NCI-H460 (cell line): ENCODE results near the gene GRK5. TPM values are rescaled to one million over a fixed set of nuclear protein-coding genes. Genes with fewer than 3 reads are reported as not detected.
A peak's percentile ranks its signal among the peaks of the same experiment; 100 is the strongest.

Source experiments
- DNase-seq: peaks from one replicate; pipeline ENCODE4 v3.0.0-alpha.2; 2016; ENCODE audit warnings: low read depth; ENCODE audit errors: extremely low read depth
- total RNA-seq: library from RNA; depleted of rRNA; stranded (reverse); fragments of >200 nt; shearing (Covaris generic); gene quantifications from 2 replicates; pipeline ENCODE4 v1.2.3, GENCODE V29; 2014

Gene GRK5
- total RNA-seq, 1 experiment from 2014 or later = 0.79 TPM

- DNase-seq = no peak
Measured at GRCh38 chr10:119413093-119413453, 205.7 kb downstream of the GRK5 start.

DNA sequence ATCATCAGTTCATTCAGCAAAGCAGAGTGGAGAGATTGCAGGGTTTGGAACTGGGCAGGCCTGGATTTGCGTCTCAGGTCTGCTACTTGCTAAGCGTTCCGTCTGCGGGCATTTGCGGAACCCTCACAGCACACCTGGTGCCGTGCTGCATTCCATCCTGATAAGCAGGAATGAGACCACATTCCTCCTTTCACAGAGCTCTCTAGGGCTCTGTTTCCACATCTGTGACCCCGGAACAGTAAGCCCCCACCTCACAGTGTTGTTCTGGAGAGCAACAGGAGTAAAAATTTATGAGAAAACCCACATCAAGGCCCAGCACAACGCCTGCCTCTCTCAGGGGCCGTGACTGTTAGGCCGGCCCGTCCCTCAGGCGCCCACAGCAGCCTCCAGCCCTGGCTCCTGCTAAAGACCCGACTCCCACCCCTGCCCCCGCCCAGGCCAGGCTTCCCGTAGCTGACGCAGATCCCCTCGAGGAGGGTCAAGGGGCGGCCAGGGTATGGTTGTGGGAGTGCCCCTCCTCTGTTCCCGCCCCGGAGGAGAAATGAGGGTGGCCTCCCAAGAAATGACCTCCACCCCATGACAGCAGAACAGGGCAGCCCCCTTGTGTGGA, 206.2 kb downstream of the GRK5 start:
- no peak for DNase-seq

GRCh38 chr10:119414081-119414611, 206.8 kb downstream of the GRK5 start:
- no peak for DNase-seq

GRCh38 chr10:119415121-119415520, 207.8 kb downstream of the GRK5 start:
- no peak for DNase-seq

DNA sequence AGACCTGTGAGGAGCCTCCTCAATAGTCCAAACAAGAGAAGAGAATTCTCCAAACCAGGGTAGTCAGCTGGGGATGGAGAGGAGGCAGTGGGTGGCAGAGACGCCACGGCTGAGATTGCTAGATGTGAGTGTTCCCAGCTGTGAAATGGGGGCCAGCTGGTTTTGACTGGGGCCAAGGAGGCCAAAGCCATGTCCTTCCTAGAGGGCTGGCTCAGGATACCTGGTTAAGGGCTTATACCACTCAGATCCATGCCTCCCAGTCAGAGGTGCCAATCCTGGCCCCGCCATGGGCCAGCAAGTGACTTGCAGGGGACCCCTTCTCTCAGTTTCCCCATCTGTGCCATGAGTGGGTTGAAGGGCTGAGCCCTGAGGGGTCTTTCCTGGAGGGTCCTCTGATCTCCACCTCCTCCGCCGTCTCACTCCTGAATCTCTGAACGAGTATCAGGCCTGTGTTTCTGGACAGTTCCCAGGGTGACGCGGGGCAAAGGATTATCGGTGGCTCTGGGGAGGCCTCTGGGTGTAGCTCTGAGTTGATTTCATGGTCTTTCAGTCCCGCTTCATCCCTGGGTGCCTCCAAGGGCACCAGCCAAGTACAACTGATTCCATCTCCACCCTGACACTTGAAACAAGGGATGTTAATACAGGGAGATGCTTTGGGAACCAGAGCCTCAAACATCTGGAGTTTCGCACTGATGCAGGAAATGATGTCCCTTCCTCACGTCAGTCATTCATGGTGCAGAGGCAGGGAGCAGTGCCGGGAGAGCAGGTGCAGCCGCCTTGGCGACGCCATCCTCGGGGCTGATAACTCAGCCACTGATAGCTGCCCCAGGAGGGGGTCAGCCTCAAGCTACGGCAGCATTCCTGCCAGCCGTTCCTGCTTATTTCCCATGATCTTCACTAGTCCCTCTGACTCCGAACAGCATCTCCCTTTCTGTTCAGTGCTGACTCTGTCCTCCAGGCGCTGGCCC, 208.4 kb downstream of the GRK5 start:
- DNase-seq = no peak

- peak; percentile 53 for DNase-seq
Measured at GRCh38 chr10:119416855-119417254, 209.5 kb downstream of the GRK5 start.

DNA sequence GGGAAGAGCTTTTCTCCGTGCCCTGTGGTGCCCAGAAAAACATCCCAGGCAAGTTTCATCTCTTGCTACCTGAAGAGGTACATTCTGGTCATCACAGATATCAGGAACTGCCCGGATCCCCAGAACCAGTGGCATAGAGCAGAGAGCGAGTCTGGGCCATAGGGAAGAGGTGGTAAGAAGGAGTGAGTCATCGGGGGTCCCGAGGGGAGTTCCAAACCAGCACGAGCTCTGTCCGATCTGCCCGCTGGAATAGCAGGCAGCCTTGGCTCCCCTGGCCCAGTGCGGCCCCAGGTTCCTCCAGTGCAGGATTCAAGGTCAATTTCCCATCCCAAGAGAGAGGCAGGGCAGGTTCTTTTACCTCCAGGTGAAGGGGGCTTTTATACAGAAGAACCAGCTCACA, 210.5 kb downstream of the GRK5 start:
- no peak for DNase-seq

DNA sequence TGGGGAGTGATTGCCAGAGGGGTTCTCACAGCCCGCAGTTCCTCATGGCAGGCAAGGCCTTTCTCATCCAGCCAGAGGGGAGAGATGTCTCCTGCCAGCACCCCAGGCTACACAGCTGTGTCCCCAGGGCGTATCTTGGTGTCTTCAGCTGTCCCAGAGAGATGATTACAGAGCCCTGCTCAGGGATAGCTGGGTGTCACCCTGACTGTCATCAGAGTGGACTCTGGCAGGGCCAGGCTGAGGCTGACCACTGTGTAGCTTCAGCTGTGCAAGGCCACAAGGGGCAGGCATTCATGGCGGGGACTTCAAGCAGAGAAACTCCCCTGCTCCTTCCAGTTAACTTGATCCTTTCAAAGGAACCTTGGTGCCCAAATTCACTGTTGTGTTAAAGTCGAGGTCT, 211.0 kb downstream of the GRK5 start:
- DNase-seq = no peak

DNA sequence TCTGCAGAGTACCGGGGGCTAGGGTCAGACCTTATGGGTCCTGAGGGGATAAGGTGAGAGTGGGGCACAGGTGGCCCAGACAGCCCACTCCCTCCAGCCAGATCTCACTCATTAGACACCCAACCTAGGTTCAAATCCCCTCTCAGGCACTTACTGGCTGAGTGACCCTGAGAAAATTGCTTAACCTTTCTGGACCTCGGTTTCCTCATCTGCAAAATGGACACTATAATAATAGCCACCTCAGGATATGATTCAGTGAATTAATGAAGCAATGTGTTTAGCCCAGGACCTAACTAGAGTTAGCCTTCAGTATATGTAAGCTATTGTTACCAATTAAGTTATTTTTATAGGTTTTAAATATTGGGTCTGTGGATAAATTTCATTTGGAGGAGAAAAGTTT, 212.6 kb downstream of the GRK5 start:
- no peak for DNase-seq

DNA sequence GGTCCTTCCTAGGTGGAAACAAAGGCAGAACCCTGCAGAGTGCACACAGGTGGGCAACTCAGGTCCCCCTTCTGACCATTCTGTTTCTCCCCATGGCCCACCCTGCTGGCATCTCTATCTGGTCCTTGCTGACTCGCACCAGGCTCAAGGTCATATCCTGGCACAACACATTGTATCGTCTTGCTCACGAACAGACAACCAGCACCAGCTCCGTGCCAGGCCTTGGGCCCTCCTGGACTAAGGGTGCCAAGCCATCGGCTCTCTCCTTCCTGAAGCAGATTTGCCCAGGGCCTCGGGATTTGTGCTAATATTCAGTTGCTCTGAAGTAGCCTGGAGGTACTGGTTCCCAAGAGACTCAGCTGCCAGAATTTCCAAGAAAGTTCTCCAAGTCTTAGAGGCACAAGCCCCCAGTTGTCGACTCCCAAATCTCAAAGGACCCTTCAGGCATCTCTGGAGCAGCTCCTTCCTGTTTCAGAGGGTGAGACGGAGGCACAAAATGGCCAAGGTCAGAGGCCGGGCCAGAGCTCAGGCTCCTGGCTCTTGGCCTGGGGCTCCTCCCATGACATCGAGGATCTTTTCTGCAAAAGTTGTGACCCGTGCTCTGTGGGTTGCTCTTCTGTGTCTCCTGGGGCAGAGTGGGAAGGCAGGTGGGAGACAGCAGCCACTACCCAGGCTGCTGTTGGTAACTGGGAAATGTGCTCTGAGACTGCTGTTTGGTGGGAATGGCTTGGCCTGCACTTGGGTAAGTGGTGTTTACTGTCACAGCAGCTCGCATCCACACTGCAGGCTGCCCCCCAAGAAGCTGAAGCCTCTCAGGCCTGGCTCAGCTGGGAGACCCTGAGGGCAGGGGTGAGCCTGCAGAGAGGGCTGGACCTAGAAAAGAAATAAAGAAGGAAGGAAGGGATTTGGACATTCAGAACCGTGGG, 213.8 kb downstream of the GRK5 start:
- DNase-seq = no peak

- DNase-seq = no peak
Measured at GRCh38 chr10:119421891-119422681, 214.7 kb downstream of the GRK5 start.

- DNase-seq = no peak
Measured at GRCh38 chr10:119422682-119423509, 215.5 kb downstream of the GRK5 start.

DNA sequence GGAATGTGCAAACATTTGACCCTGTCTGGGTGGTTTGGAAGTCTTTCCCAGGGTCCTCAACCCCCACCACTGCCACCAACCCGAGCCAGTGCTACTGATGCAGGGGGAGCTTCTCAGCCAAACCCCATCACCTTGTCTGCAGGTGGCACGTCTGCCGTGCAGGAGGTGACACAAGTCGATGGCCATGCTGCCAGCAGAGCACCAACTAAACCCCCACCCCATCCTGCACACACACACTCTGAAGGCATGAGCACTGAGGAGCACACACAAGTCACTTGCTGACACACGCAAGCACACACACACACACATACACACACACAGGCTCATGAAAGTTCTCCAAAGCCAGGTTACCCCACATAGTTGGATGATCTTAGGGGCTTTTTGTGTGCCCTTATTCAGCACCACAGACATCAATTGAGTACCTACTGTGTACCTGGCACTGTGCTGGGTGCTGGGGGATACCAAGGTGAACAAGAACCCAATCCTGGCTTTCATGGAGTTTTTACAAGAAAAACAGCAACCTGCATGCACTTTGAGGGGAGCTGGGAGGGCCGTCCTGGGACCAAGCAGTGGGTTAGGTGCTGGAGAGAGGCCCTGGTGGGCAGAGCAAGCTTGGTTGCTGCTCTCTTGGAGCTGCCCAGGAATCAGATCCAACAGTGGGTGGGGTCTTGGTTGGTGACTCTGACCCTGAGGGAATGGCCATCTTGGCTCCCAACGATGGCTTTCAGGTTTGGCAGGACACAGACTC, 216.3 kb downstream of the GRK5 start:
- no peak for DNase-seq

- no peak for DNase-seq
Measured at GRCh38 chr10:119424258-119424975, 217.0 kb downstream of the GRK5 start.

DNA sequence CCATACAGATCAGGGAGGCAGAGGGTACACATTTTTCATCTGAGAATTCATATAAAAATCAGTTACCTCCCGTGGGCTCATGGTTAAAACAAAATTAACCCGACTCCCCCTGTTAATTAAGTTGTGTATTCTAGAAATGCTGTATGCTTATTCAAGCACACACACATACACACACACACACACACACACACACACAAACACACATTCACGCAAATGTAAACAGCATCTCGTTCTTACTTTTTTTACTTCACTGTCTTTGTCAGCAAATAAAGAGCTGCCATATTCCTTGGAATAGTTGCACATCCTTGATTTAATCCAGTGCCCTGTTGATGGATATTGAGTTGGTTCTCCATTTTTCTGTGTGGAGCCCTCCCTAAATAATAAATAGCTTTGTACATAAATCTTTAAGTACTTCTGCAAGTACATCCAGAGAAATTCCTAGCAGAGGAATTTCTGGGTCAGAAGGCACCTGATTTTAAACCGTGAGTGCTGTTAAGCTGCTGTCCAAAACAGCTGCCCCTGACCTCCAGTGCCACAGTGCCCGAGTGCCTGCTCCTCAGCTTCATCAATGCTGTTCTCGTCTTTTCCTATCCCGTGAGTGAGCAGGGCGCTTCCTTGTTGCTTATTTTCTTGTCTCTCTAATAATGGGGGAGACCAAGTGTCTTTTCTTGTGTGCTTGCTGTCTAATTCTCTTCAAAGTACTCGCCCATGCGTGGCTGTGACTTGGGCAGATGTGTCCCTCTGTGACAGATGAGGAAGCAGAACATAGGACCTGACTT, 217.9 kb downstream of the GRK5 start:
- DNase-seq = no peak

DNA sequence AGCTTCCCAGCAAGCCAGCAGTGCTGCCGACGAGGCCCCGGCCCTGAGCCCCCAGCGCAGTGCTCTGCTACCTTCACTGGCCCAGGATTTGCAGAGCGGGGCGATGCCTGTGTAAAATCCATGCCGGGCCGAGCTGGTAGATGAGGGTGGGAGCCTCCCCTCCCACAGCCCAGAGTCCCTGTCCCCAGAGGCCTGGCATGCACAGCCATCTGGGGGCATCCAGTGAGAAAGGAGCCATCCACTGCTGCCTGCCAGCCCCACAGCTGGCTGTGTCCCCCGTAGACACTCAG, 218.5 kb downstream of the GRK5 start:
- DNase-seq = no peak

DNA sequence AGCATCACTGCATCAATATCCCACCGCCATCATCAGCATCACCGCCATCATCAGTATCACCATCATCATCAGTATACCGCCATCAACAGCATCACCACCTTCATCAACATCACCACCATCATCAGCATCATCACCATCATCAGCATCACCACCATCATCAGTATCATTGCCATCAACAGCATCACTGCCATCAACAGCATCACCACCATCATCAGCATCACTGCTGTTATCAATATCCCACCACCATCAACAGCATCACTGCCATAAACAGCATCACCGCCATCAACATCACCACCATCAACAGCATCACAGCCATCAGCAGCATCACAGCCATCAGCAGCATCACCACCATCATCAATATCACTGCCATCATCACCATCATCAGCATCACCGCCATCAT, 219.3 kb downstream of the GRK5 start:
- DNase-seq = no peak
